Measurements from ENCODE around the gene RPS16. TPM values are rescaled to one million over a fixed set of nuclear protein-coding genes. Genes with fewer than 3 reads are reported as not detected.

RPS16 gene
- total and polyA plus RNA-seq, 2 of the 13 experiments (the other 11 are each of a cell fraction or from before 2014, with no cell fraction given): 488 to 2,583 TPM

DNA sequence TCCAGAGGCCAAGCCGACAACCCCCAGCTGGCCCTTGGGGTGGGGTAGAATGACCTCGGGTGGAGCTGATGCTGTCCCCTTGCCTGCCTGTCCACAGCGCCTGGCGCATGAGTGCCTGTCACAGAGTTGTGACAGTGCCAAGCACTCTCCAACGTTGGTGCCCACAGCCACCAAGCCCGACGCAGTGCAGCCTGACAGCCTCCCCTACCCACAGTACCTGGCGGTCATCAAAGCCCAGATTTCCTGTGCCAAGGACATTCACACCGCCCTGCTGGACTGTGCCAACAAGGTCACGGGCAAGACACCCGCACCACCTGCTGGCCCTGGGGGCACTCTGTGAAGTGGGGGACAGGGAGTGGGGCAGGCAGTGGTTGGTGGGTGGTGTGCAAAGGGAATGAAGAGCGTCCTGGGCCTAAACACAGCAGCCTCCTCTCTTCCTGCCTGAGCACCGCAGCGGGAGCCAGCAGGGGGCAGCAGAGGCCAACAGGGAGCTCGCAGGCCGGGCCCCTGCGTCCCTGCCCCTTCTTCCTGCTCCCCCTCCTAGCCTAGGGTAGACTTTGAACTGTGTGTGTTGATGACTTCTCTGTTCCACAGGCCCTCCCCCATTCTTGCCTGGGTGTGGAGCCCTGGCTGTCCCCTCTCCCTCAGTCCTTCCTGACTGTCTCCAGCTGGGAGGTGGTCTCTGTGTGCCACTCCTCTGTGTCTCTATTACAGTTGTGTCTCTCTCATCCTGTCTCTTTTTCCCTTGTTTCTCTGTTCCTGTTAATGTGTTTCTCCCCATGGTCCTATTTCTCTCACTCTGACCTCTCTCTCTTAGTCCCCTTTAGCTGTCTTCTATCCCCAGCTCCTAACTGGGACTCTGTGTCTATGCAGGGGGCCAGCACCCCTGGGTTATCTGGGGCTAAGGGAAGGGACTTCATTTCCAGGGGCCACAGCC is 38.1 kb downstream of the RPS16 start (continued):
- TF ChIP-seq, protein P1, sequence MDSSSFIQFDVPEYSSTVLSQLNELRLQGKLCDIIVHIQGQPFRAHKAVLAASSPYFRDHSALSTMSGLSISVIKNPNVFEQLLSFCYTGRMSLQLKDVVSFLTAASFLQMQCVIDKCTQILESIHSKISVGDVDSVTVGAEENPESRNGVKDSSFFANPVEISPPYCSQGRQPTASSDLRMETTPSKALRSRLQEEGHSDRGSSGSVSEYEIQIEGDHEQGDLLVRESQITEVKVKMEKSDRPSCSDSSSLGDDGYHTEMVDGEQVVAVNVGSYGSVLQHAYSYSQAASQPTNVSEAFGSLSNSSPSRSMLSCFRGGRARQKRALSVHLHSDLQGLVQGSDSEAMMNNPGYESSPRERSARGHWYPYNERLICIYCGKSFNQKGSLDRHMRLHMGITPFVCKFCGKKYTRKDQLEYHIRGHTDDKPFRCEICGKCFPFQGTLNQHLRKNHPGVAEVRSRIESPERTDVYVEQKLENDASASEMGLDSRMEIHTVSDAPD (CRISPR knock-in tag; IDR thresholded peaks at IDR 0.05): 0 out of 2 replicates have a peak, but pooled peaks have one; percentile 38
- TF ChIP-seq PPARG (CRISPR knock-in tag; conservative IDR thresholded peaks at IDR 0.05) (peak; percentile 69), ZNF12 (CRISPR knock-in tag; IDR thresholded peaks at IDR 0.05) (0 out of 2 replicates have a peak, but pooled peaks have one; percentile 36), ZNF674 (CRISPR knock-in tag; IDR thresholded peaks at IDR 0.05; ENCODE audit: low read depth) (no peak), ZNF317 (CRISPR knock-in tag; IDR thresholded peaks at IDR 0.05) (0 out of 2 replicates have a peak, but pooled peaks have one; percentile 63), ZNF333 (CRISPR knock-in tag; IDR thresholded peaks at IDR 0.05; ENCODE audit: borderline replicate concordance) (peak; percentile 37; the same call in 1 of the 2 replicates), ZNF782 (CRISPR knock-in tag; IDR thresholded peaks at IDR 0.05; ENCODE audit: borderline replicate concordance) (no peak; the same call in 1 of the 2 replicates), GMEB2 (CRISPR knock-in tag; IDR thresholded peaks at IDR 0.05; ENCODE audit: low read depth) (peak; percentile 52; the same call in 1 of the 2 replicates), ZFP36L2 (CRISPR knock-in tag; IDR thresholded peaks at IDR 0.05) (no peak), TSC22D2 (CRISPR knock-in tag; IDR thresholded peaks at IDR 0.05; ENCODE audit: borderline replicate concordance) (no peak; the same call in 1 of the 2 replicates), ZMAT5 (CRISPR knock-in tag; IDR thresholded peaks at IDR 0.05; ENCODE audit: borderline replicate concordance, low read depth) (no peak), ZMYM2 (CRISPR knock-in tag; IDR thresholded peaks at IDR 0.05) (peak; percentile 93), JUN (CRISPR knock-in tag; IDR thresholded peaks at IDR 0.05) (peak; percentile 55; the same call in 1 of the 2 replicates), ZNF777 (CRISPR knock-in tag; IDR thresholded peaks at IDR 0.05) (no peak), KLF16 (CRISPR knock-in tag; IDR thresholded peaks at IDR 0.05) (peak in 1 of 2 experiments; percentile 75; a peak in 1 of 4 replicates), SPEN (CRISPR knock-in tag; IDR thresholded peaks at IDR 0.05; ENCODE audit: low read depth) (peak; percentile 91), ZNF362 (CRISPR knock-in tag; IDR thresholded peaks at IDR 0.05; ENCODE audit: borderline replicate concordance) (no peak)
- TF ChIP-seq, protein P2, sequence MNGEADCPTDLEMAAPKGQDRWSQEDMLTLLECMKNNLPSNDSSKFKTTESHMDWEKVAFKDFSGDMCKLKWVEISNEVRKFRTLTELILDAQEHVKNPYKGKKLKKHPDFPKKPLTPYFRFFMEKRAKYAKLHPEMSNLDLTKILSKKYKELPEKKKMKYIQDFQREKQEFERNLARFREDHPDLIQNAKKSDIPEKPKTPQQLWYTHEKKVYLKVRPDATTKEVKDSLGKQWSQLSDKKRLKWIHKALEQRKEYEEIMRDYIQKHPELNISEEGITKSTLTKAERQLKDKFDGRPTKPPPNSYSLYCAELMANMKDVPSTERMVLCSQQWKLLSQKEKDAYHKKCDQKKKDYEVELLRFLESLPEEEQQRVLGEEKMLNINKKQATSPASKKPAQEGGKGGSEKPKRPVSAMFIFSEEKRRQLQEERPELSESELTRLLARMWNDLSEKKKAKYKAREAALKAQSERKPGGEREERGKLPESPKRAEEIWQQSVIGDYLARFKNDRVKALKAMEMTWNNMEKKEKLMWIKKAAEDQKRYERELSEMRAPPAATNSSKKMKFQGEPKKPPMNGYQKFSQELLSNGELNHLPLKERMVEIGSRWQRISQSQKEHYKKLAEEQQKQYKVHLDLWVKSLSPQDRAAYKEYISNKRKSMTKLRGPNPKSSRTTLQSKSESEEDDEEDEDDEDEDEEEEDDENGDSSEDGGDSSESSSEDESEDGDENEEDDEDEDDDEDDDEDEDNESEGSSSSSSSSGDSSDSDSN (CRISPR knock-in tag; IDR thresholded peaks at IDR 0.05): peak; percentile 65
- TF ChIP-seq, protein P3, sequence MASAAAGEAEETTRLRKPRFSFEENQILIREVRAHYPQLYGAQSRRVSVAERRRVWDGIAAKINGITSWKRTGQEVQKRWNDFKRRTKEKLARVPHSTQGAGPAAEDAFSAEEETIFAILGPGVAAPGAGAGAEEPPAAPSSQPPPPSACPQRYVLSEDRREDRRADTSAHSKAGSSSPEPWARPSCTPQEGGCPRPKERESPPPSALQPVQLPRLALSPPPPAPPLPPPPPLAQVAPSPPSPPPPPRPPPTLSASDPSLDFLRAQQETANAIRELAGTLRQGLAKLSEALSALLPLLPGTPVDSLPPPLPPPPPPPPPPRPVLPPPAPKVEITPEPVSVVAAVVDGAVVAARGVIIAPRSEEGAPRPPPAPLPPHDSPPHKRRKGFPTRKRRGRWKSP (CRISPR knock-in tag; IDR thresholded peaks at IDR 0.05): peak; percentile 73; the same call in 1 of the 2 replicates

All from HepG2 (cell line).